DOHH2 (cell line): Measurements from ENCODE around the gene SLC1A5.
A peak's percentile ranks its signal among the peaks of the same experiment; 100 is the strongest.
"Not testable (repeated sequence)": the region's sequence is repeated elsewhere in the genome, so short reads cannot be mapped to it uniquely, and the experiment has no call there.

Source experiments
- H3F3A ChIP-seq: fragments of 200-600 bp; sonication (generic), shearing (Covaris generic); 2 replicates; pipeline ENCODE4 v1.6.0; 2016; ENCODE audit warnings: antibody characterized with exemption, mild to moderate bottlenecking; ENCODE audit not compliant: control insufficient read depth, insufficient read depth
- H3K27ac ChIP-seq: fragments of 200-600 bp; sonication (generic); 2 replicates; pipeline ENCODE4 v1.5.1; 2014; ENCODE audit warnings: low read depth, mild to moderate bottlenecking, low read length, moderate library complexity
- H3K27me3 ChIP-seq: fragments of 200-600 bp; sonication (generic); 2 replicates; pipeline ENCODE4 v1.6.1; 2014; ENCODE audit warnings: mild to moderate bottlenecking, low read length, mixed read lengths; ENCODE audit not compliant: control insufficient read depth
- H3K36me3 ChIP-seq: fragments of 200-600 bp; sonication (generic); 2 replicates; pipeline ENCODE4 v1.6.1; 2014; ENCODE audit warnings: mild to moderate bottlenecking, low read length, moderate library complexity, mixed read lengths; ENCODE audit not compliant: control insufficient read depth
- H3K4me1 ChIP-seq: fragments of 200-600 bp; sonication (generic); 2 replicates; pipeline ENCODE4 v1.6.1; 2014; ENCODE audit warnings: mild to moderate bottlenecking, low read length, mixed read lengths; ENCODE audit not compliant: control insufficient read depth
- H3K4me2 ChIP-seq: fragments of 200-600 bp; sonication (generic); 2 replicates; pipeline ENCODE4 v1.6.0; 2014; ENCODE audit warnings: mild to moderate bottlenecking, low read length, moderate library complexity
- H3K4me3 ChIP-seq: fragments of 200-600 bp; sonication (generic); 2 replicates; pipeline ENCODE4 v1.5.1; 2014; ENCODE audit warnings: mild to moderate bottlenecking, low read length, mixed read lengths
- H3K79me2 ChIP-seq: fragments of 200-600 bp; sonication (generic); 2 replicates; pipeline ENCODE4 v1.6.1; 2014; ENCODE audit warnings: mild to moderate bottlenecking, low read length, mixed read lengths; ENCODE audit not compliant: control insufficient read depth
- H3K9me2 ChIP-seq: fragments of 200-600 bp; sonication (generic); replicated peaks from 2 replicates; pipeline ENCODE4 v1.6.1; 2014; ENCODE audit warnings: mild to moderate bottlenecking, low read length, mixed read lengths; ENCODE audit not compliant: control insufficient read depth
- H3K9me3 ChIP-seq: fragments of 200-600 bp; sonication (generic); 2 replicates; pipeline ENCODE4 v1.6.1; 2014; ENCODE audit warnings: antibody characterized with exemption, low read length, mixed read lengths; ENCODE audit not compliant: control insufficient read depth, insufficient read depth
- H4K20me1 ChIP-seq: fragments of 200-600 bp; sonication (generic); 2 replicates; pipeline ENCODE4 v1.6.0; 2014; ENCODE audit warnings: low read depth, mild to moderate bottlenecking, antibody characterized with exemption, low read length, moderate library complexity; ENCODE audit not compliant: control insufficient read depth, insufficient read depth
- CTCF ChIP-seq: fragments of 200-600 bp; sonication (generic); IDR thresholded peaks from one replicate; pipeline ENCODE4 v1.5.1; 2014; ENCODE audit warnings: antibody characterized with exemption, mild to moderate bottlenecking, low read depth, low read length; ENCODE audit not compliant: poor library complexity, severe bottlenecking
- EZH2phosphoT487 ChIP-seq: fragments of 200-600 bp; sonication (generic); IDR thresholded peaks from 2 replicates; pipeline ENCODE4 v1.6.1; 2017; ENCODE audit warnings: borderline replicate concordance, mild to moderate bottlenecking, antibody characterized with exemption, low read length, moderate library complexity, mixed read lengths

SLC1A5 gene

DNA sequence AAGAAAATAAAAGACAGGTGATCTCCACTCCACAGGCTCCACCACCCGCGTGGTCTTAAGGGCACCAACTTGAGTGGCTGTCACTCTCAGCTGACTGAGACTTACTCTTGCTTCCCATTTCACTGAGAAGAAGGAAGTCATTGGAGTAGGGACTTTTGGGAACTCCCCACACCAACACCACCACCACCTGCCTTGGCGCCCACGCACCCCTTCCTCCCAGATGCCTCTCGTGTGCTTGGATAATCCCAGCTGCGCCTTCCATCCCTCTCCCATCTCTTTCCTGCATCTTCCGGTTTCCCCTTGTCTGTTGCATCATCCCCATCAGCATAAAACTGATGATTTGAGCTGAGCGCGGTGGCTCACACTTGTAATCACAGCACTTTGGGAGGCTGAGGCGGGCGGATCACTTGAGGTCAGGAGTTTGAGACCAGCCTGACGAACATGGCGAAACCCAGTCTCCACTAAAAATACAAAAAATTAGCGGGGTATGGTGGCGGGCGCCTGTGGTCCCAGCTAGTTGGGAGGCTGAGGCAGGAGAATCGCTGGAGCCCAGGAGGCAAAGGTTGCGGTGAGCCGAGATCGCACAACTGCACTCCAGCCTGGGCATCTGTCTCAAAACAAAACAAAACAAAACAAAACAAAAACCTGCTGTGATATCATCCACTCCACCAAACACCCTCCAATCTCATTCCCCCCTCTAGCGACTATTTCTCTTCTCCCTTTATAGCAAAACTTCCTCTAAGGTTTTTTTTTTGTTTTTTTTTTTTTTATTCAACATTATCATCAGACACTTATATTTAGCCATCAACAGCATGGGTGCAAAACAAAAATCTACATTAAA is 36.7 kb upstream of the SLC1A5 start:
- Histone ChIP-seq H3K27me3 (no peaks in the 10 kb centered on the region), H3K27ac (peak overlapping the region; percentile 45), H3K79me2 (no peaks in the 10 kb centered on the region), H3K36me3 (no peaks in the 10 kb centered on the region), H3K4me2 (peak overlapping the region; percentile 60), H3K4me3 (peak overlapping the region; percentile 52), H3K4me1 (peaks cover 48% of the 10 kb centered on the region), H4K20me1 (no peaks in the 10 kb centered on the region), H3F3A (peaks cover 4% of the 10 kb centered on the region; the same call in 1 of the 2 replicates), H3K9me3 (no peaks in the 10 kb centered on the region), H3K9me2 (no peaks in the 10 kb centered on the region)
- peak; percentile 11 for TF ChIP-seq CTCF
- TF ChIP-seq EZH2phosphoT487 = no peak

GRCh38 chr19:46823049-46823448 is 34.7 kb upstream of the SLC1A5 start:
- H4K20me1 ChIP-seq = no peaks in the 10 kb centered on the region
- H3K79me2 ChIP-seq = no peaks in the 10 kb centered on the region
- no peak for TF ChIP-seq EZH2phosphoT487
- TF ChIP-seq CTCF = no peak
- H3K9me3 ChIP-seq = no peaks in the 10 kb centered on the region
- no peak overlapping the region for H3K27ac ChIP-seq
- H3K27me3 ChIP-seq = no peaks in the 10 kb centered on the region
- H3F3A ChIP-seq = peaks cover 4% of the 10 kb centered on the region; the same call in 1 of the 2 replicates
- H3K4me1 ChIP-seq = peaks cover 48% of the 10 kb centered on the region
- no peaks in the 10 kb centered on the region for H3K9me2 ChIP-seq
- H3K4me2 ChIP-seq = no peak overlapping the region
- no peaks in the 10 kb centered on the region for H3K36me3 ChIP-seq
- no peak overlapping the region for H3K4me3 ChIP-seq

GRCh38 chr19:46822410-46822787 is 34.0 kb upstream of the SLC1A5 start:
- not testable (repeated sequence) for H3K9me3 ChIP-seq, H3K4me3 ChIP-seq, H3K9me2 ChIP-seq, H3K36me3 ChIP-seq, H4K20me1 ChIP-seq, H3F3A ChIP-seq, H3K79me2 ChIP-seq, H3K27me3 ChIP-seq
- Histone ChIP-seq H3K4me1 (peaks cover 48% of the 10 kb centered on the region), H3K27ac (peak overlapping the region; percentile 49), H3K4me2 (0 out of 2 replicates have a peak overlapping the region, but pooled peaks have one; percentile 55)
